H1 (cell line): ENCODE measurements around the gene ZBTB4. TPM values are rescaled to one million over a fixed set of nuclear protein-coding genes. Genes with fewer than 3 reads are reported as not detected.

ENCODE experiments used
- CTCF ChIA-PET: fragments of 300-600 bp; sonication (Branson Sonifier 250); formaldehyde crosslinking; loops from one replicate; lab custom pipeline; 2021; ENCODE audit not compliant: partially characterized antibody; lab: Charles Lee
- POLR2A ChIA-PET: fragments of 300-600 bp; sonication (Branson Sonifier 250); formaldehyde crosslinking; loops from one replicate; lab custom pipeline; 2021; ENCODE audit warnings: inconsistent platforms; ENCODE audit not compliant: partially characterized antibody; lab: Charles Lee
- DNase-seq, 2 experiments: peaks; one replicate each; pipeline versions ENCODE4 v3.0.0 to v3.0.0-alpha.2; 2010 to 2022; ENCODE audit warnings: low spot score in 2 of 2, low read depth in 1 of 2, mixed read lengths in 1 of 2
- FAIRE-seq: peaks from 2 replicates; lab custom pipeline; 2011; peaks lifted over from hg19 to GRCh38; lab: Jason Lieb, UNC
- H2AFZ ChIP-seq: 2 replicates; pipeline ENCODE4 v1.8.1; 2012; ENCODE audit warnings: low read length, inconsistent platforms
- H2AK5ac ChIP-seq: 2 replicates; pipeline ENCODE4 v1.6.1; 2013; ENCODE audit warnings: low read depth, low read length
- H2BK120ac ChIP-seq: replicated peaks from 2 replicates; pipeline ENCODE3; 2013; ENCODE audit warnings: low read depth, low read length, inconsistent platforms
- H2BK12ac ChIP-seq: 2 replicates; pipeline ENCODE4 v1.6.1; 2013; ENCODE audit warnings: low read depth, low read length
- H2BK15ac ChIP-seq: 2 replicates; pipeline ENCODE4 v1.6.1; 2013; ENCODE audit warnings: low read length
- H2BK20ac ChIP-seq: 2 replicates; pipeline ENCODE4 v1.6.1; 2013; ENCODE audit warnings: low read length
- H2BK5ac ChIP-seq: 2 replicates; pipeline ENCODE4 v1.6.1; 2013; ENCODE audit warnings: low read depth, low read length
- H3K14ac ChIP-seq: 2 replicates; pipeline ENCODE4 v1.6.1; 2013; ENCODE audit warnings: inconsistent platforms; ENCODE audit not compliant: insufficient read length
- H3K18ac ChIP-seq: 2 replicates; pipeline ENCODE4 v1.6.1; 2013; ENCODE audit warnings: low read length; ENCODE audit errors: extremely low read depth
- H3K23ac ChIP-seq: 2 replicates; pipeline ENCODE4 v1.6.1; 2013; ENCODE audit warnings: inconsistent platforms; ENCODE audit not compliant: insufficient read length
- H3K23me2 ChIP-seq: 2 replicates; pipeline ENCODE4 v1.6.1; 2013; ENCODE audit warnings: low read depth, low read length
- H3K27ac ChIP-seq: 2 replicates; pipeline ENCODE4 v1.6.1; 2011; ENCODE audit warnings: low read depth, low read length, inconsistent platforms
- H3K27me3 ChIP-seq, 4 experiments: replicated peaks in 1 of 4; 1 replicate in 1 of 4; 2 replicates in 3 of 4; pipeline versions ENCODE4 v1.6.1 to v1.8.1; 2011 to 2013; ENCODE audit warnings: low read length in 3 of 4, mild to moderate bottlenecking in 3 of 4, inconsistent platforms in 2 of 4, mixed read lengths in 2 of 4, moderate library complexity in 1 of 4; ENCODE audit not compliant: control insufficient read depth in 3 of 4, insufficient read depth in 3 of 4; ENCODE audit errors: extremely low read depth in 1 of 4
- H3K36me3 ChIP-seq, 4 experiments: 2 replicates each; pipeline versions ENCODE4 v1.6.1 to v1.8.1; 2011 to 2013; ENCODE audit warnings: mild to moderate bottlenecking in 4 of 4, low read length in 3 of 4, moderate library complexity in 2 of 4, control low read depth in 1 of 4, inconsistent platforms in 1 of 4; ENCODE audit not compliant: insufficient read depth in 4 of 4, control insufficient read depth in 2 of 4
- H3K4ac ChIP-seq: replicated peaks from 2 replicates; pipeline ENCODE3; 2013; ENCODE audit warnings: low read length, low read depth, mixed read lengths, inconsistent platforms; ENCODE audit not compliant: insufficient read length
- H3K4me1 ChIP-seq, 4 experiments: replicated peaks in 1 of 4; 1 replicate in 1 of 4; 2 replicates in 3 of 4; pipeline versions ENCODE4 v1.6.1 to v1.8.1; 2011 to 2013; ENCODE audit warnings: low read length in 3 of 4, inconsistent platforms in 2 of 4, mixed read lengths in 1 of 4; ENCODE audit not compliant: insufficient read depth in 4 of 4, control insufficient read depth in 3 of 4
- H3K4me2 ChIP-seq, 2 experiments: 2 replicates each; pipeline versions ENCODE4 v1.6.1 to v1.8.1; 2011 to 2013; ENCODE audit warnings: low read depth in 2 of 2, low read length in 2 of 2, control low read depth in 1 of 2, inconsistent platforms in 1 of 2, mild to moderate bottlenecking in 1 of 2; ENCODE audit not compliant: insufficient read depth in 1 of 2
- H3K4me3 ChIP-seq, 4 experiments: fragments of 200-600, 300-600 bp in 1 of 4; sonication (generic), shearing (Covaris generic), sonication (Bioruptor Twin) in 1 of 4; 2 replicates each; pipeline versions ENCODE4 v1.5.1 to v1.8.1; 2011 to 2016; ENCODE audit warnings: low read length in 4 of 4, low read depth in 3 of 4, control low read depth in 2 of 4, inconsistent platforms in 2 of 4, mild to moderate bottlenecking in 2 of 4, mixed read lengths in 1 of 4, moderate library complexity in 1 of 4; ENCODE audit not compliant: insufficient read depth in 2 of 4; ENCODE audit errors: extremely low read depth in 1 of 4
- H3K56ac ChIP-seq: replicated peaks from 2 replicates; pipeline ENCODE3; 2013; ENCODE audit warnings: low read depth, mild to moderate bottlenecking, mixed read lengths, low read length, inconsistent platforms; ENCODE audit not compliant: insufficient read length
- H3K79me1 ChIP-seq: 2 replicates; pipeline ENCODE4 v1.6.1; 2013; ENCODE audit warnings: low read depth, low read length, control low read depth
- H3K79me2 ChIP-seq, 2 experiments: 2 replicates each; pipeline versions ENCODE4 v1.6.1 to v1.8.1; 2012 to 2013; ENCODE audit warnings: low read length in 2 of 2, mild to moderate bottlenecking in 2 of 2, inconsistent platforms in 1 of 2; ENCODE audit not compliant: insufficient read depth in 2 of 2, control insufficient read depth in 1 of 2
- H3K9ac ChIP-seq, 4 experiments: replicated peaks in 1 of 4; 1 replicate in 1 of 4; 2 replicates in 3 of 4; pipeline versions ENCODE4 v1.6.1 to v1.8.1; 2011 to 2013; ENCODE audit warnings: low read depth in 3 of 4, low read length in 3 of 4, control low read depth in 2 of 4, mild to moderate bottlenecking in 2 of 4, moderate library complexity in 2 of 4, inconsistent platforms in 1 of 4; ENCODE audit errors: extremely low read depth in 1 of 4
- H3K9me3 ChIP-seq, 2 experiments: 2 replicates each; pipeline versions ENCODE4 v1.6.1 to v1.8.1; 2012 to 2013; ENCODE audit warnings: mild to moderate bottlenecking in 2 of 2, moderate library complexity in 2 of 2, control low read depth in 1 of 2, inconsistent platforms in 1 of 2, low read depth in 1 of 2, low read length in 1 of 2, mixed read lengths in 1 of 2; ENCODE audit not compliant: insufficient read depth in 2 of 2
- H4K20me1 ChIP-seq, 2 experiments: replicated peaks in 1 of 2; 2 replicates each; pipeline versions ENCODE3 to v1.8.1; 2011 to 2013; ENCODE audit warnings: inconsistent platforms in 2 of 2, low read length in 2 of 2, mild to moderate bottlenecking in 1 of 2; ENCODE audit not compliant: insufficient read depth in 2 of 2, control insufficient read depth in 1 of 2
- H4K5ac ChIP-seq: 2 replicates; pipeline ENCODE4 v1.6.1; 2013; ENCODE audit warnings: low read length, low read depth, mixed read lengths, inconsistent platforms; ENCODE audit not compliant: insufficient read length
- H4K8ac ChIP-seq: 2 replicates; pipeline ENCODE4 v1.8.0; 2013; ENCODE audit warnings: mild to moderate bottlenecking, moderate library complexity, low read length, inconsistent platforms; ENCODE audit not compliant: insufficient read depth; ENCODE audit errors: extremely low read depth
- H4K91ac ChIP-seq: replicated peaks from 2 replicates; pipeline ENCODE3; 2013; ENCODE audit warnings: low read length, mixed read lengths, inconsistent platforms; ENCODE audit not compliant: insufficient read length
- ASH2L ChIP-seq: fragments of 200-600, 300-600 bp; sonication (generic); IDR thresholded peaks from one replicate; pipeline ENCODE4 v1.7.1; 2017; ENCODE audit warnings: low read length
- BRCA1 ChIP-seq: IDR thresholded peaks from 2 replicates; pipeline ENCODE4 v1.6.1; 2012; ENCODE audit warnings: low read depth, low read length, improper control_type of control experiment
- CHD2 ChIP-seq: IDR thresholded peaks from 2 replicates; pipeline ENCODE4 v1.6.1; 2012; ENCODE audit warnings: low read length, improper control_type of control experiment
- EZH2 ChIP-seq: fragments of 200-600 bp; sonication (generic); IDR thresholded peaks from 2 replicates; pipeline ENCODE4 v1.7.1; 2012; ENCODE audit warnings: low read depth, mild to moderate bottlenecking, moderate library complexity, low read length, inconsistent platforms; ENCODE audit not compliant: severe bottlenecking
- GTF2F1 ChIP-seq: IDR thresholded peaks from 2 replicates; pipeline ENCODE4 v1.6.1; 2012; ENCODE audit warnings: low read depth, low read length, improper control_type of control experiment, borderline replicate concordance
- KDM4A ChIP-seq: IDR thresholded peaks from one replicate; pipeline ENCODE4 v1.7.1; 2012; ENCODE audit warnings: low read depth, mild to moderate bottlenecking, moderate library complexity, low read length, inconsistent platforms; ENCODE audit not compliant: severe bottlenecking
- MAX ChIP-seq: IDR thresholded peaks from 2 replicates; pipeline ENCODE4 v1.6.1; 2012; ENCODE audit warnings: inconsistent platforms
- NANOG ChIP-seq: IDR thresholded peaks from 2 replicates; pipeline ENCODE4 v1.6.1; 2011; ENCODE audit warnings: low read length, low read depth, mild to moderate bottlenecking, inconsistent platforms; ENCODE audit not compliant: insufficient read depth, poor library complexity, severe bottlenecking
- RBBP5 ChIP-seq: IDR thresholded peaks from 2 replicates; pipeline ENCODE4 v1.7.1; 2012; ENCODE audit warnings: low read depth, mild to moderate bottlenecking, inconsistent platforms, low read length, moderate library complexity, borderline replicate concordance
- SIX5 ChIP-seq: IDR thresholded peaks from 2 replicates; pipeline ENCODE4 v1.6.1; 2011; ENCODE audit warnings: mild to moderate bottlenecking, low read depth, low read length
- SP1 ChIP-seq: IDR thresholded peaks from 2 replicates; pipeline ENCODE4 v1.6.1; 2011; ENCODE audit warnings: low read depth, low read length
- YY1 ChIP-seq: IDR thresholded peaks from 2 replicates; pipeline ENCODE4 v1.6.1; 2011; ENCODE audit warnings: low read depth, mild to moderate bottlenecking, low read length
- ZNF274 ChIP-seq: IDR thresholded peaks from 2 replicates; pipeline ENCODE4 v1.7.0; 2012; ENCODE audit warnings: low read length, borderline replicate concordance; ENCODE audit errors: extremely low read depth
- WGBS, 2 experiments: shearing (Covaris generic) in 1 of 2; methylation state at CpG; one replicate each; pipeline versions ENCODE4 v1.1.6 to v1.1.7; 2013 to 2015; ENCODE audit warnings: low lambda C conversion rate in 2 of 2, mixed read lengths in 2 of 2, inconsistent platforms in 1 of 2, low coverage in 1 of 2, missing lambda C conversion rate in 1 of 2; ENCODE audit not compliant: insufficient replicate concordance in 2 of 2, insufficient coverage in 1 of 2, insufficient read length in 1 of 2; ENCODE audit errors: extremely low coverage in 1 of 2, missing lambda C conversion rate in 1 of 2; 5-methylcytosine and 5-hydroxymethylcytosine counted together
- polyA plus RNA-seq, 7 experiments: library from polyadenylated mRNA; depleted of rRNA in 3 of 7; stranded (reverse) in 5 of 7; unstranded in 2 of 7; fragments of >200 nt in 5 of 7; fragments of 200-250 nt in 2 of 7; gene quantifications; 1 replicate in 5 of 7; 2 replicates in 1 of 7; 4 replicates in 1 of 7; pipeline versions ENCODE4 v1.2.1 to v1.2.3, GENCODE V29; 2011 to 2013; ENCODE audit warnings: missing spikeins in 2 of 7, mixed read lengths in 2 of 7
- total RNA-seq: library from RNA; stranded (reverse); fragmentation: NEBNext Ultra II Directional; extraction: Animal tissue kit (Norgen Biotek cat#: 25700); gene quantifications from 2 replicates; pipeline ENCODE4 v1.2.1, GENCODE V29; 2021

The ZBTB4 gene
- total and polyA plus RNA-seq, 2 of the 8 experiments (the other 6 are each of a cell fraction or from before 2014, with no cell fraction given): 5.9 to 10.1 TPM

- Histone ChIP-seq H2BK20ac (no peak overlapping the region), H3K4ac (no peak overlapping the region), H2BK15ac (no peak overlapping the region), H3K9ac (no peak overlapping the region), H3K4me3 (no peak overlapping the region), H3K36me3 (peaks cover 0 to 3% (median under 1%) of the 10 kb centered on the region in 4 experiments; a peak in 3 of 8 replicates), H2AK5ac (no peak overlapping the region), H3K27me3 (no peaks in the 10 kb centered on the region), H3K27ac (no peak overlapping the region), H3K79me2 (no peaks in the 10 kb centered on the region), H3K4me2 (no peak overlapping the region), H2BK12ac (no peak overlapping the region), H2BK5ac (no peak overlapping the region), H3K4me1 (peaks cover 2 to 9% (median 7%) of the 10 kb centered on the region in 4 experiments), H3K23ac (no peak overlapping the region), H3K79me1 (peaks cover 2% of the 10 kb centered on the region; the same call in 1 of the 2 replicates), H2AFZ (no peak overlapping the region), H2BK120ac (no peak overlapping the region), H4K91ac (no peak overlapping the region), H4K20me1 (no peaks in the 10 kb centered on the region), H3K23me2 (no peaks in the 10 kb centered on the region), H4K8ac (no peak overlapping the region), H3K9me3 (no peaks in the 10 kb centered on the region), H4K5ac (no peak overlapping the region), H3K14ac (no peak overlapping the region), H3K18ac (no peak overlapping the region; the same call in 1 of the 2 replicates), H3K56ac (no peak overlapping the region)
- FAIRE-seq (no peak), DNase-seq (no peak)
- POLR2A ChIA-PET: interaction anchor here (0.9 to 13.8 kb wide), 5 partner anchors 9 to 22 kb away, joined by 3 to 200 read pairs (median 3); partner anchors contain the start of genes POLR2A, SLC35G6 and ZBTB4
- 92% methylated on average over 14 of the region's 14 CpGs; no CpG with 5 or more reads in 1 of the 2 experiments for WGBS, 2 experiments
- CTCF ChIA-PET: interaction anchor here (0.7 to 1.5 kb wide), 4 partner anchors 15 to 62 kb away, joined by 3 to 4 read pairs (median 3); no protein-coding TSS in a partner anchor
- TF ChIP-seq GTF2F1 (no peak), MAX (no peak), RBBP5 (no peak), BRCA1 (no peak), SIX5 (no peak), ASH2L (no peak), KDM4A (no peak), EZH2 (no peak), SP1 (no peak), ZNF274 (no peak), CHD2 (no peak), YY1 (no peak), NANOG (no peak)
Observed at GRCh38 chr17:7463372-7463846, 16.0 kb downstream of the ZBTB4 start.
